Neural progenitor cell (in vitro differentiated cells): ENCODE data around the gene AKAP3. TPM values are rescaled to one million over a fixed set of nuclear protein-coding genes. Genes with fewer than 3 reads are reported as not detected.
A peak's percentile ranks its signal among the peaks of the same experiment; 100 is the strongest.

Source experiments
- DNase-seq: peaks from one replicate; pipeline ENCODE4 v3.0.0-alpha.2; 2016; ENCODE audit warnings: low spot score
- H2AFZ ChIP-seq: fragments of 200-600 bp; sonication (generic); replicated peaks from 2 replicates; pipeline ENCODE4 v1.6.1; 2016; ENCODE audit warnings: antibody characterized with exemption
- H3F3A ChIP-seq: fragments of 200-600 bp; sonication (generic); 2 replicates; pipeline ENCODE4 v1.6.1; 2016; ENCODE audit warnings: antibody characterized with exemption, low read depth
- H3K27ac ChIP-seq: fragments of 200-600 bp; sonication (generic); 2 replicates; pipeline ENCODE4 v1.5.1; 2016; ENCODE audit warnings: mild to moderate bottlenecking
- H3K27me3 ChIP-seq: fragments of 200-600 bp; sonication (generic); 2 replicates; pipeline ENCODE4 v1.6.1; 2016; ENCODE audit warnings: mild to moderate bottlenecking, moderate library complexity
- H3K36me3 ChIP-seq: fragments of 200-600 bp; sonication (generic); 2 replicates; pipeline ENCODE4 v1.5.1; 2016
- H3K4me1 ChIP-seq: fragments of 200-600 bp; sonication (generic); 2 replicates; pipeline ENCODE4 v1.6.1; 2016; ENCODE audit warnings: mixed run types
- H3K4me2 ChIP-seq: fragments of 200-600 bp; sonication (generic); 2 replicates; pipeline ENCODE4 v1.6.1; 2016
- H3K4me3 ChIP-seq: fragments of 200-600 bp; sonication (generic); 2 replicates; pipeline ENCODE4 v1.5.1; 2016
- H3K79me2 ChIP-seq: fragments of 200-600 bp; sonication (generic); 2 replicates; pipeline ENCODE4 v1.6.1; 2016; ENCODE audit warnings: low read depth
- H3K9ac ChIP-seq: fragments of 200-600 bp; sonication (generic); 2 replicates; pipeline ENCODE4 v1.6.1; 2016
- H3K9me3 ChIP-seq: fragments of 200-600 bp; sonication (generic); 2 replicates; pipeline ENCODE4 v1.5.1; 2016; ENCODE audit warnings: low read depth
- H4K20me1 ChIP-seq: fragments of 200-600 bp; sonication (generic); 2 replicates; pipeline ENCODE4 v1.6.1; 2016; ENCODE audit warnings: low read depth
- H3K27ac Mint-ChIP-seq: 3 replicates; pipeline ENCODE4 v1.8.0; 2021; ENCODE audit warnings: mixed read lengths
- H3K27me3 Mint-ChIP-seq: 2 replicates; pipeline ENCODE4 v1.8.0; 2022; ENCODE audit warnings: low read depth, mild to moderate bottlenecking, inconsistent platforms, moderate library complexity, mixed read lengths; ENCODE audit not compliant: insufficient read depth
- H3K36me3 Mint-ChIP-seq: 3 replicates; pipeline ENCODE4 v1.8.0; 2021; ENCODE audit warnings: mixed read lengths
- H3K4me1 Mint-ChIP-seq: 3 replicates; pipeline ENCODE4 v1.8.0; 2021; ENCODE audit warnings: mixed read lengths
- H3K4me3 Mint-ChIP-seq: 3 replicates; pipeline ENCODE4 v1.8.0; 2021; ENCODE audit warnings: mild to moderate bottlenecking, moderate library complexity, mixed read lengths
- H3K9me3 Mint-ChIP-seq: 3 replicates; pipeline ENCODE4 v1.8.0; 2020; ENCODE audit warnings: mixed read lengths
- EZH2 ChIP-seq: fragments of 200-600 bp; sonication (generic); IDR thresholded peaks from 2 replicates; pipeline ENCODE4 v1.6.1; 2017; ENCODE audit warnings: antibody characterized with exemption, mild to moderate bottlenecking, moderate library complexity
- EZH2phosphoT487 ChIP-seq: fragments of 200-600 bp; sonication (generic); IDR thresholded peaks from 2 replicates; pipeline ENCODE4 v1.6.1; 2017; ENCODE audit warnings: antibody characterized with exemption
- total RNA-seq: library from RNA; depleted of rRNA; stranded (reverse); fragments of >200 nt; gene quantifications from 2 replicates; pipeline ENCODE4 v1.2.3, GENCODE V29; 2015; ENCODE audit warnings: low replicate concordance
- TF ChIP-seq, protein P1 (sequence below): fragments of 200-600 bp; sonication (generic); IDR thresholded peaks from 2 replicates; pipeline ENCODE4 v1.5.1; 2017; ENCODE audit warnings: antibody characterized with exemption, mild to moderate bottlenecking

AKAP3 gene
- total RNA-seq, 1 donor from 2014 or later: 3.0 TPM

DNA sequence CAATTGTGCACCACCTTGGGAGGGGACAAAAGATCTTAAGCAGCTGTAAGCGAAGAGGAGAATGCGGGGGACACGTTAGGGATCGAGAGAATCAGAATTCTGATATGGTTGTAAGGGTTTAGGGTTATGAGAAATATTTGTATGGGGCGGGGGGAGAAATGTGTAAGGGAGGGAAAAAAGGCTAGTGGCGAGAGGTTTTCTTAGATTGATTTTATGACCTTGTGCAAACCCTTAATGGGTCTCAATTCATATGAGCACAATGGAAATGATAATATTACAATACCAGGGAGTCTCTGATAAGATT, 459 bp upstream of the AKAP3 start:
- Histone ChIP-seq H2AFZ (peak overlapping the region; percentile 78), H3K36me3 (no peaks in the 10 kb centered on the region), H3K4me3 (peak overlapping the region; percentile 87), H3K9ac (peak overlapping the region; percentile 79), H3K27ac (peak overlapping the region; percentile 36), H3K79me2 (peaks cover 60% of the 10 kb centered on the region), H3K9me3 (no peaks in the 10 kb centered on the region), H3K4me2 (peak overlapping the region; percentile 91), H3K4me1 (peaks cover 18% of the 10 kb centered on the region), H3F3A (no peaks in the 10 kb centered on the region), H4K20me1 (peaks cover 10% of the 10 kb centered on the region), H3K27me3 (no peaks in the 10 kb centered on the region)
- peak overlapping the region; percentile 94 for H3K27ac Mint-ChIP-seq
- peaks cover 30% of the 10 kb centered on the region for H3K4me1 Mint-ChIP-seq
- H3K27me3 Mint-ChIP-seq: no peaks in the 10 kb centered on the region
- no peak for TF ChIP-seq EZH2
- TF ChIP-seq, protein P1, sequence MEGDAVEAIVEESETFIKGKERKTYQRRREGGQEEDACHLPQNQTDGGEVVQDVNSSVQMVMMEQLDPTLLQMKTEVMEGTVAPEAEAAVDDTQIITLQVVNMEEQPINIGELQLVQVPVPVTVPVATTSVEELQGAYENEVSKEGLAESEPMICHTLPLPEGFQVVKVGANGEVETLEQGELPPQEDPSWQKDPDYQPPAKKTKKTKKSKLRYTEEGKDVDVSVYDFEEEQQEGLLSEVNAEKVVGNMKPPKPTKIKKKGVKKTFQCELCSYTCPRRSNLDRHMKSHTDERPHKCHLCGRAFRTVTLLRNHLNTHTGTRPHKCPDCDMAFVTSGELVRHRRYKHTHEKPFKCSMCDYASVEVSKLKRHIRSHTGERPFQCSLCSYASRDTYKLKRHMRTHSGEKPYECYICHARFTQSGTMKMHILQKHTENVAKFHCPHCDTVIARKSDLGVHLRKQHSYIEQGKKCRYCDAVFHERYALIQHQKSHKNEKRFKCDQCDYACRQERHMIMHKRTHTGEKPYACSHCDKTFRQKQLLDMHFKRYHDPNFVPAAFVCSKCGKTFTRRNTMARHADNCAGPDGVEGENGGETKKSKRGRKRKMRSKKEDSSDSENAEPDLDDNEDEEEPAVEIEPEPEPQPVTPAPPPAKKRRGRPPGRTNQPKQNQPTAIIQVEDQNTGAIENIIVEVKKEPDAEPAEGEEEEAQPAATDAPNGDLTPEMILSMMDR: no peak
- TF ChIP-seq EZH2phosphoT487: no peak
- H3K4me3 Mint-ChIP-seq: peak overlapping the region; percentile 99
- no peak for DNase-seq
- H3K36me3 Mint-ChIP-seq: no peaks in the 10 kb centered on the region
- H3K9me3 Mint-ChIP-seq: no peaks in the 10 kb centered on the region

DNA sequence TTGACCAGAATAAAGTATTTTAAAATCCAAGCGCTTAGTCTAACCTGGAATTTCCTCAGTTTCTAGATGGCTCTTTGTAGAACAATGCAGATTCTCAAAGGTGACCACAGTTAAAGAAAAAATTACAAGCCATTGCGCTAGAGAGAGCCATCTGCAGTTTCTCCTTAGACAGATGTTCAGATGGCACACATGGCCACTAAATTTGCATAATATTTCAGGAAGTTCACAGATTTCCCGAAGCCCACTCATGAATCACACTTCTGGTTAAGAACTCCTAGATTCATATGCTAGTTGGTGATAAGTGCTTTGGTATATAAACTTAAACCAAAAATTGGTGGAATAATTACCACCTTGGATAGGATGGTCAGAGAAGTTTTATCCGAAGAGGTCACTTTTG, 749 bp downstream of the AKAP3 start:
- Mint-ChIP-seq H3K4me3 (peak overlapping the region; percentile 99), H3K36me3 (no peaks in the 10 kb centered on the region), H3K27me3 (no peaks in the 10 kb centered on the region), H3K4me1 (peaks cover 30% of the 10 kb centered on the region), H3K27ac (no peak overlapping the region), H3K9me3 (no peaks in the 10 kb centered on the region)
- H3K4me3 ChIP-seq: peak overlapping the region; percentile 87
- H3K9me3 ChIP-seq: no peaks in the 10 kb centered on the region
- H3K4me2 ChIP-seq: peak overlapping the region; percentile 91
- H3K27ac ChIP-seq: no peak overlapping the region
- H3K79me2 ChIP-seq: peaks cover 48% of the 10 kb centered on the region
- TF ChIP-seq, protein P1: no peak
- TF ChIP-seq EZH2 (no peak), EZH2phosphoT487 (no peak)
- no peaks in the 10 kb centered on the region for H3F3A ChIP-seq
- no peaks in the 10 kb centered on the region for H3K36me3 ChIP-seq
- H3K27me3 ChIP-seq: no peaks in the 10 kb centered on the region
- peaks cover 8% of the 10 kb centered on the region for H4K20me1 ChIP-seq
- H3K9ac ChIP-seq: peak overlapping the region; percentile 79
- H3K4me1 ChIP-seq: peaks cover 18% of the 10 kb centered on the region
- DNase-seq: no peak
- peak overlapping the region; percentile 78 for H2AFZ ChIP-seq

DNA sequence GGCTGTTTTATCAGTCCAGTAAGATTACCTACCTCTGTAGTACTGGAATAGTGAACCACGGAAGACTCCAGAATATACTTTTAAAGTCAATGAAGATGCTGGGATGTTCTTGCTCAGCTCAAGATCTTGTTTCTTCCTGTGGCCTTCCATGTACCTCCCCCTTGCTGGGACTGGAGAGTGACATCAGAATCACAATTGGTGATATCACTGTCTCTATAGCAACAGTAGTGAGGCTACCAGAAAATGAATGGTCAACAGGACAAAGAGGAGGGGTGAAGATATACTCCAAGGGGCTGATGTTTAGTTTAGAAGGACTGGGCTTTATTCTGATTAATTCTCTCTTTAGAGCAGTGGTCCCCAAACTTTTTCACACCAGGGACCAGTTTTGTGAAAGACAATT, 3.8 kb downstream of the AKAP3 start:
- Histone ChIP-seq H3K36me3 (no peaks in the 10 kb centered on the region), H3F3A (no peaks in the 10 kb centered on the region), H2AFZ (no peak overlapping the region), H3K27ac (no peak overlapping the region), H4K20me1 (no peaks in the 10 kb centered on the region), H3K4me2 (no peak overlapping the region), H3K4me1 (peaks cover 11% of the 10 kb centered on the region), H3K9me3 (no peaks in the 10 kb centered on the region), H3K27me3 (no peaks in the 10 kb centered on the region), H3K9ac (no peak overlapping the region), H3K4me3 (no peak overlapping the region), H3K79me2 (peaks cover 17% of the 10 kb centered on the region)
- Mint-ChIP-seq H3K4me3 (no peak overlapping the region), H3K36me3 (no peaks in the 10 kb centered on the region), H3K27me3 (peaks cover 2% of the 10 kb centered on the region), H3K27ac (no peak overlapping the region), H3K9me3 (no peaks in the 10 kb centered on the region), H3K4me1 (peaks cover 19% of the 10 kb centered on the region)
- TF ChIP-seq EZH2phosphoT487 (no peak), EZH2 (no peak)
- TF ChIP-seq, protein P1: no peak
- no peak for DNase-seq
